ENCODE data around the gene PSME3. TPM values are rescaled to one million over a fixed set of nuclear protein-coding genes. Genes with fewer than 3 reads are reported as not detected.

The PSME3 gene
- total RNA-seq, 1 experiment from 2014 or later: 163 TPM

DNA sequence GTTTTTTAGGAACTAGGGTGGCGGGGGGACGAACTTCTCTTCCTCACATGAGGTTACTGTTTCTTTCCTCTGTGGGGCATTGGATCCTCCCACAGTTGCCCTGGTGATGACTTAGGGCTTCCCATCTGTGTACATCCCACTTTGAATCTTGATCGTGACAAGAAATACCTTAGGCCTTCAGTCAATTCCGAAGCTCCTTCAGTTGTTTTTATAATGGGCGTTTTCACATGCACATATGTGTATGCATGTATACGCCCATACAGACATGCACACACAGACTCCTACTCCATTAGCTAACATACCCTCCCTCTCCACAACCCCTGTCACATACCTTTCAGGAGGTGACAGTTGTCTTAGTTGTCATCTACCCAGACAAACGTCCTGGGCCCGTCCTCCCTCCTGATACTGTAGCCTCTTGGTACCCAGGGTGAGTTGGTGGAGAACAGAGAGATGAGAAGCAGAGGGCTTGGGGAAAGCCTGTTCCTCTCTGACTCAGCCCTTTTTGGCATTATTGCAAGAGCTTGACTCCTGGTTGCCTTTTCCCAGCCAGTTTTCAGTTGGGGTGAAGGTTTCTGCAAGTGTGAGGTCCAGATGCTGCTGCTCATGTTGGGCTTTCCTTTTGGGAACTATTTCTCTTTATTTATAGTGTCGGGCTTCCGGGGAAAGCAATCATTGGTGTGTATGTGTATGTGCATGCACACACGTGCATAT, 8.9 kb downstream of the PSME3 start:
- ChIA-PET POLR2A (interaction anchor here (1.7 kb wide), 1 partner anchor 156 kb away, joined by 6 read pairs; the partner anchor contains the start of gene RPL27), CTCF (interaction anchor here (1.5 to 2.6 kb wide), 2 partner anchors 9 to 264 kb away, joined by 3 to 9 read pairs; partner anchors contain the start of genes PSMC3IP and PSME3)
- ATAC-seq: no peak

More for the DNA sequence above, 8.9 kb downstream of the PSME3 start:
- Histone ChIP-seq H4K20me1 (ENCODE audit: insufficient read depth) (peaks cover 3% of the 10 kb centered on the region; the same call in 1 of the 2 replicates), H3K27me3 (ENCODE audit: insufficient read depth, low read length) (no peaks in the 10 kb centered on the region), H3K79me2 (ENCODE audit: insufficient read depth, low read length) (peaks cover 26% of the 10 kb centered on the region), H3K36me3 (ENCODE audit: control insufficient read depth in 1 of 2, insufficient read depth in 2 of 2, low read length in 2 of 2) (peaks cover 60 to 77% of the 10 kb centered on the region in 2 experiments), H3K9me3 (ENCODE audit: control insufficient read depth in 1 of 2, insufficient read depth in 1 of 2, low read depth in 1 of 2, low read length in 2 of 2) (no peaks in the 10 kb centered on the region), H3K4me3 (replicated peaks in 1 of 2; ENCODE audit: low read depth in 1 of 2, low read length in 2 of 2) (no peak overlapping the region), H3K27ac (ENCODE audit: low read depth, low read length) (no peak overlapping the region), H3K9me2 (ENCODE audit: insufficient read depth) (no peaks in the 10 kb centered on the region), H2AFZ (ENCODE audit: low read depth, low read length, poor library complexity, severe bottlenecking) (no peak overlapping the region), H3K9ac (ENCODE audit: low read length) (no peak overlapping the region), H3K4me2 (ENCODE audit: low read length) (no peak overlapping the region), H3K4me1 (ENCODE audit: control insufficient read depth in 1 of 2, insufficient read depth in 2 of 2, low read length in 2 of 2) (no peaks in the 10 kb centered on the region)
- TF ChIP-seq ELF1 (IDR thresholded peaks at IDR 0.05; ENCODE audit: borderline replicate concordance, low read depth) (no peak), ATF3 (IDR thresholded peaks at IDR 0.05) (no peak), YY1 (IDR thresholded peaks at IDR 0.05; ENCODE audit: extremely low read depth, insufficient replicate concordance, low read depth, low read length) (no peak), EZH2phosphoT487 (IDR thresholded peaks at IDR 0.05; ENCODE audit: borderline replicate concordance) (no peak), POLR2A (IDR thresholded peaks at IDR 0.05; ENCODE audit: borderline replicate concordance, extremely low read depth, insufficient read depth, insufficient read length) (no peak), CBX3 (IDR thresholded peaks at IDR 0.05; ENCODE audit: low read depth) (no peak)
- TF ChIP-seq, protein P1, sequence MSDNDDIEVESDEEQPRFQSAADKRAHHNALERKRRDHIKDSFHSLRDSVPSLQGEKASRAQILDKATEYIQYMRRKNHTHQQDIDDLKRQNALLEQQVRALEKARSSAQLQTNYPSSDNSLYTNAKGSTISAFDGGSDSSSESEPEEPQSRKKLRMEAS (IDR thresholded peaks at IDR 0.05): no peak
- TF ChIP-seq, protein P2, sequence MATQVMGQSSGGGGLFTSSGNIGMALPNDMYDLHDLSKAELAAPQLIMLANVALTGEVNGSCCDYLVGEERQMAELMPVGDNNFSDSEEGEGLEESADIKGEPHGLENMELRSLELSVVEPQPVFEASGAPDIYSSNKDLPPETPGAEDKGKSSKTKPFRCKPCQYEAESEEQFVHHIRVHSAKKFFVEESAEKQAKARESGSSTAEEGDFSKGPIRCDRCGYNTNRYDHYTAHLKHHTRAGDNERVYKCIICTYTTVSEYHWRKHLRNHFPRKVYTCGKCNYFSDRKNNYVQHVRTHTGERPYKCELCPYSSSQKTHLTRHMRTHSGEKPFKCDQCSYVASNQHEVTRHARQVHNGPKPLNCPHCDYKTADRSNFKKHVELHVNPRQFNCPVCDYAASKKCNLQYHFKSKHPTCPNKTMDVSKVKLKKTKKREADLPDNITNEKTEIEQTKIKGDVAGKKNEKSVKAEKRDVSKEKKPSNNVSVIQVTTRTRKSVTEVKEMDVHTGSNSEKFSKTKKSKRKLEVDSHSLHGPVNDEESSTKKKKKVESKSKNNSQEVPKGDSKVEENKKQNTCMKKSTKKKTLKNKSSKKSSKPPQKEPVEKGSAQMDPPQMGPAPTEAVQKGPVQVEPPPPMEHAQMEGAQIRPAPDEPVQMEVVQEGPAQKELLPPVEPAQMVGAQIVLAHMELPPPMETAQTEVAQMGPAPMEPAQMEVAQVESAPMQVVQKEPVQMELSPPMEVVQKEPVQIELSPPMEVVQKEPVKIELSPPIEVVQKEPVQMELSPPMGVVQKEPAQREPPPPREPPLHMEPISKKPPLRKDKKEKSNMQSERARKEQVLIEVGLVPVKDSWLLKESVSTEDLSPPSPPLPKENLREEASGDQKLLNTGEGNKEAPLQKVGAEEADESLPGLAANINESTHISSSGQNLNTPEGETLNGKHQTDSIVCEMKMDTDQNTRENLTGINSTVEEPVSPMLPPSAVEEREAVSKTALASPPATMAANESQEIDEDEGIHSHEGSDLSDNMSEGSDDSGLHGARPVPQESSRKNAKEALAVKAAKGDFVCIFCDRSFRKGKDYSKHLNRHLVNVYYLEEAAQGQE (IDR thresholded peaks at IDR 0.05; ENCODE audit: low read depth): no peak
- DNase-seq (ENCODE audit: low read depth, low spot score): no peak
- intact Hi-C loops (cut with micrococcal nuclease): loop anchor here (2.0 kb wide), 1 partner anchor 87 kb away; no protein-coding TSS in a partner anchor
- RAD21 ChIA-PET (ENCODE audit: low non-redundant PET in 1 of 2, low total read pairs in 2 of 2, uncharacterized antibody in 2 of 2, unreplicated experiment in 2 of 2): interaction anchor here in 1 of 2 experiments (1.4 kb wide), 1 partner anchor 96 kb away, joined by 5 read pairs; no protein-coding TSS in a partner anchor
- BruUV-seq (replicated peaks): TSS peak; percentile 11
